GM19397 (cell line): ENCODE measurements around the gene SCAMP2.

ENCODE experiments used
- ATAC-seq: cut with Tn5 transposase; IDR thresholded peaks from one replicate; pipeline ENCODE4 v1.9.1; 2021; ENCODE audit warnings: mild to moderate bottlenecking, moderate library complexity; ENCODE audit not compliant: unreplicated experiment

SCAMP2 gene

DNA sequence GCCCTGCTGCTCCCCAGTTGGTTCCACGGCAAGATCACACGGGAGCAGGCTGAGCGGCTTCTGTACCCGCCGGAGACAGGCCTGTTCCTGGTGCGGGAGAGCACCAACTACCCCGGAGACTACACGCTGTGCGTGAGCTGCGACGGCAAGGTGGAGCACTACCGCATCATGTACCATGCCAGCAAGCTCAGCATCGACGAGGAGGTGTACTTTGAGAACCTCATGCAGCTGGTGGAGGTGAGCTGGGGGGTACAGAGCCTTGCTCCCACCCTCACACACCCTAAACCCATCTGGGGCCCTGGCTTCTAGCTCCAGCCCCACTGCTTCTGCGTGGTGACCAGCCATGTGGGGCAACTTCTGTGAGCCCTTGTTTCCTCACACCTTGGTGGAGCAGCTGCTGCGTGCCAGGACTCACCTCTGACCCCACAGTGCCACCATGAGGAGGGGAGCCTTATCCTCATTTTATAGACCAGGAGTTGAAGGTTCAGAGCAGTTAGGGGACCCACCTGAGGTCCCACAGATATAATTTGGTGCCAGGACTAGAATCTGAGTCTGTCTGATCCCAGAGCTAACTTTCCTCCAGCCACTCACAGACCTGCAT is 73.8 kb downstream of the SCAMP2 start:
- ATAC-seq, result peak; percentile 23

DNA sequence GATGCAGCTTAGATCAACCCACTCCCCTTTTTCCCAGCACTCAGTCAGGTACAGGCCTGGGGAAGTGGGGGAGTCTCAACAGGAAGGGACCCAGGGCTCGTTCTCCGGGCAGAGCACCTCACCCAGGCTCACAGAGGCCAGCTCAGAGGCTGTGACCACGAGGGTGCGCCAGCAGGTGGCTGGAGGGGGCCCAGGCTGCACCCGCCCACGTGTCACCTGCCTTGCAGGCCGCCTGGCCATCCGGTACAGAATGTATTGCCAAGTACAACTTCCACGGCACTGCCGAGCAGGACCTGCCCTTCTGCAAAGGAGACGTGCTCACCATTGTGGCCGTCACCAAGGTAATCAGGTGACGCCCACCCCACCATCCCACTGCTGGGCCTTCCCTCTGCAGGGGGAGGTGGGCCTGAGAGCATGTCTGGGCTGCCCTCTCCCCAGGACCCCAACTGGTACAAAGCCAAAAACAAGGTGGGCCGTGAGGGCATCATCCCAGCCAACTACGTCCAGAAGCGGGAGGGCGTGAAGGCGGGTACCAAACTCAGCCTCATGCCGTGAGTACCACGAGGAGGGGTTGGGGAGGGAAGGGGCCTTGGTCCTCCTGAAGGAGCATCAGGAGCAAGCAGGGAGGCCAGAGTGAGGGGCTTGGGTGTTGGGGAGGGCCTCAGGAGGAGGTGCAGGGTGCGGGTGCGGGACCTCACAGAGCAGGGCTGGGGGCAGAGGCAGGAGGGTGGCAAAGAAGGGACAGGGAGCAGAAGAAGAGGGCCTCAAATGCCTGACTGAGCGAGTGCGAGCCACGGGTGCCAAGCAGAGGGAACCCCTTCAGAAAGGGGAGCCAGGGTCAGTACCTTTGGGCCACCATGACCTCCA is 74.5 kb downstream of the SCAMP2 start:
- ATAC-seq, result no peak

DNA sequence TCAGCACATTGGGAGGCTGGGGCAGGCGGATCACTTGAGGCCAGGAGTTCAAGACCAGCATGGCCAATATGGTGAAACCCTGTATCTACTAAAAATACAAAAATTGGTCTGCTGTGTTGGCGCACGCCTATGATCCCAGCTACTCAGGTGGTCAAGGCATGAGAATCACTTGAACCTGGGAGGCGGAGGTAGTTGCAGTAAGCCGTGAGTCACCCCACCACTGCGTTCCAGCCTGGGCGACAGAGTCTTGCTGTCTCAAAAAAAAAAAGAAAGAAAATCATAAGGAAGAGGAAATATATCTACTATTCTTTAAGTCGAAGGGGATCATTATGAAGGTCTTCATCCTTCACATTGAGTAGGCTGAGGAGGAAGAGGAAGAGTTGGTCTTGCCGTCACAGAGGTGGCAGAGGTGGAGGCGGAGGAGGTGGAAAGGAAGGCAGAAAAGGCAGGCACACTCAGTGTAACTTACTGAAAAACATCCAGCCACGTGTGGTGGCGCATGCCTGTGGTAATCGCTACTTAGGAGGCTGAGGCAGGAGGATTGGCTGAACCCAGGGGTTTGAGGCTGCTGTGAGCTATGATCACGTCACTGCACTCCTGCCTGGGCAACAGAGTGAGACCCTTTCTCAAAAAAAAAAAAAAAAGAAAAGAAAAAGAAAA is 77.1 kb downstream of the SCAMP2 start:
- ATAC-seq, result no peak

DNA sequence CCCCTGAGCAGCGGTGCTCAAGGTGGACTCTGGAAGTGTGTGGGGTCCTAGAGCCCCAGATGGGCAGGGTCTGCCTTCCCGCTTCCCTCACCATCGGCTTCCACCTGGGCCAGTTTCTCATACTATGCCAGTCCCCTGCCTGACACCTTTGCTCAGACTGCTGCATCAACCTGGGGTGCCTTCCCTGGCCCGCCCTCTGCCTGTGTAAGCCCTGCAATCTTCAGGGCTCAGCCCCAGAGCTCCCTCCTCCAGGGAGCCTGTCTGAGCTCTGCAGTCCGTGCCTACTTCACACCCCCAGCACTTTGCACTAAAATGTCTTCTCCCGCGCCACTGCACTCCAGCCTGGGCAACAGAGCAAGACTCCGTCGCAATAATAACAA is 78.2 kb downstream of the SCAMP2 start:
- no peak for ATAC-seq

DNA sequence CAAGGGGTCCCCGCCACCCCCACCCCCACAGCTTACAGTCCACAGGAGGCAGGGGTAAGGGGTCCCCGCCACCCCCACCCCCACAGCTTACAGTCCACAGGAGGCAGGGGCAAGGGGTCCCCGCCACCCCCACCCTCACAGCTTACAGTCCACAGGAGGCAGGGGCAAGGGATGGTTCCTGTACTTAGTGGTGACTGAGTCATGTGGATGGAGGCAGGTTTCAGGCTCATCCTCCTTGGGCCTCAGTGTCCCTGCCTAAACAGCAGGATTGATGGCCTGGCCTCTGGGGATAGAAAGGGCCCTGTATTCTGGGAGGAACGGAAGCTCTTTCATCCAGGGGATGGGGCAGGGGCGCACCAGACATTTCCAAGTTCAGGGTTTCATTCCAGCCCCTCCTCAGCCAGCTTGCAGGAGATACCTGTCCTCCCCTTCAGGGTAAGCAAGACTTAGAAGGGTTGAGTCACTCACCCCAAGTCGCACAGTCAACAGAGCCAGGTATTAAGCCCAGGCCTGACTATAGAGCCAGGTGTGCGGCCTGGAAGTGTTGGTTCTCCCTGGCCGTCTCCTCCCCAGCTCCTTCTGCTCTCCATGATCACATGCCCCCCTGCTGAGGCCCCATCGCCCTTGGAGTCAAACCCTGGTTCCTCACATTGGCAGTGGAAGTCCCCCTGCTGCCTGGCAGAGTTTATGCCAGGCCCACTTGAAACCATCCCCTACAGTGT is 78.8 kb downstream of the SCAMP2 start:
- ATAC-seq, result no peak
